ENCODE measurements around the gene CRYBB1. TPM values are rescaled to one million over a fixed set of nuclear protein-coding genes. Genes with fewer than 3 reads are reported as not detected.

CRYBB1 gene
- polyA plus RNA-seq, 1 of the 3 experiments (the other 2 are of a cell fraction), result 0.05 TPM

DNA sequence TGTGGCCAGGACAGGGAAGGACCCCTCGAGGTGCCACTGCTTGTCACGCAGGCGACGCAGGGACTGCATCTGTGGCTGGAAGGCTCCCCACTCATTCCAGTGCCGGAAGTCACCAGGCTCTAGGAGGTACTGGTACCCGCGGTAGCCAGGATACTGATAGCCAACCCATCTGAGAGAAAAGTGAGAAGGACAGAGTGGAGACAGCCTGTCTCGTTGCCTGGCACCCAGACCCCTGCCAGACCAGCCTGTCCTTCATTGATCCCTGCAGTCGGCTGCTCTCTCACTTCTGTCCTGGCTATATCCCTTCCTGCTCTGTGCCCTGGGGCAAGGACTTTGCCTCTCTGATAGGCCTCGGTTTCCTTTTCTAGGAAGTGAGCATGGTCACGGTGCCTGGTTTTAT lies 18.3 kb downstream of the CRYBB1 start:
- peak overlapping the region in 1 of 2 experiments; percentile 45; a peak in 1 of 4 replicates for H3K27ac ChIP-seq (ENCODE audit: low read depth in 2 of 2, low read length in 1 of 2)
- no peak overlapping the region for H3K9ac ChIP-seq
- ChIA-PET POLR2A (no interaction called here), CTCF (no interaction called here)
- no peak overlapping the region for H3K4me2 ChIP-seq
- TF ChIP-seq YY1 (IDR thresholded peaks at IDR 0.05; ENCODE audit: low read depth) (no peak), MEF2A (IDR thresholded peaks at IDR 0.05; ENCODE audit: borderline replicate concordance, low read depth) (no peak), FOSL2 (IDR thresholded peaks at IDR 0.05; ENCODE audit: borderline replicate concordance, low read depth) (no peak), RAD21 (IDR thresholded peaks at IDR 0.05; ENCODE audit: low read length) (no peak), GABPA (IDR thresholded peaks at IDR 0.05; ENCODE audit: low read depth) (no peak), RXRA (IDR thresholded peaks at IDR 0.05; ENCODE audit: borderline replicate concordance, low read depth) (no peak), TEAD4 (IDR thresholded peaks at IDR 0.05; ENCODE audit: borderline replicate concordance, insufficient read depth) (no peak), POLR2AphosphoS5 (IDR thresholded peaks at IDR 0.05; ENCODE audit: low read depth, low read length) (no peak)
- TF ChIP-seq, protein P1, sequence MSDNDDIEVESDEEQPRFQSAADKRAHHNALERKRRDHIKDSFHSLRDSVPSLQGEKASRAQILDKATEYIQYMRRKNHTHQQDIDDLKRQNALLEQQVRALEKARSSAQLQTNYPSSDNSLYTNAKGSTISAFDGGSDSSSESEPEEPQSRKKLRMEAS (IDR thresholded peaks at IDR 0.05; ENCODE audit: low read depth), result no peak
- TF ChIP-seq, protein P2, sequence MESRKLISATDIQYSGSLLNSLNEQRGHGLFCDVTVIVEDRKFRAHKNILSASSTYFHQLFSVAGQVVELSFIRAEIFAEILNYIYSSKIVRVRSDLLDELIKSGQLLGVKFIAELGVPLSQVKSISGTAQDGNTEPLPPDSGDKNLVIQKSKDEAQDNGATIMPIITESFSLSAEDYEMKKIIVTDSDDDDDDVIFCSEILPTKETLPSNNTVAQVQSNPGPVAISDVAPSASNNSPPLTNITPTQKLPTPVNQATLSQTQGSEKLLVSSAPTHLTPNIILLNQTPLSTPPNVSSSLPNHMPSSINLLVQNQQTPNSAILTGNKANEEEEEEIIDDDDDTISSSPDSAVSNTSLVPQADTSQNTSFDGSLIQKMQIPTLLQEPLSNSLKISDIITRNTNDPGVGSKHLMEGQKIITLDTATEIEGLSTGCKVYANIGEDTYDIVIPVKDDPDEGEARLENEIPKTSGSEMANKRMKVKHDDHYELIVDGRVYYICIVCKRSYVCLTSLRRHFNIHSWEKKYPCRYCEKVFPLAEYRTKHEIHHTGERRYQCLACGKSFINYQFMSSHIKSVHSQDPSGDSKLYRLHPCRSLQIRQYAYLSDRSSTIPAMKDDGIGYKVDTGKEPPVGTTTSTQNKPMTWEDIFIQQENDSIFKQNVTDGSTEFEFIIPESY (IDR thresholded peaks at IDR 0.05; ENCODE audit: borderline replicate concordance, low read depth), result no peak
- WGBS (ENCODE audit: low lambda C conversion rate), result 51% methylated on average over 9 of the region's 11 CpGs
- no peaks in the 10 kb centered on the region for H3K79me2 ChIP-seq (ENCODE audit: insufficient read depth)
- no peaks in the 10 kb centered on the region for H4K20me1 ChIP-seq (ENCODE audit: insufficient read depth)
- peaks cover 0 to 5% of the 10 kb centered on the region in 2 experiments; a peak in 1 of 4 replicates for H3K4me1 ChIP-seq (ENCODE audit: control insufficient read depth in 1 of 2, insufficient read depth in 2 of 2, low read depth in 1 of 2, low read length in 1 of 2)
- no peaks in the 10 kb centered on the region for H3K36me3 ChIP-seq (replicated peaks in 1 of 2; ENCODE audit: control insufficient read depth in 1 of 2, insufficient read depth in 2 of 2, low read length in 1 of 2)
- no peaks in the 10 kb centered on the region for H3F3A ChIP-seq (replicated peaks; ENCODE audit: insufficient read depth)
- no peak overlapping the region for H2AFZ ChIP-seq (ENCODE audit: low read depth)
- peak; percentile 72 for DNase-seq
- H3K27me3 ChIP-seq (ENCODE audit: insufficient read depth), result 0 out of 2 replicates have a peak, but pooled peaks cover 4% of the 10 kb centered on the region
- no peak overlapping the region for H3K4me3 ChIP-seq (ENCODE audit: low read depth in 2 of 2, low read length in 1 of 2)
- no peaks in the 10 kb centered on the region for H3K9me3 ChIP-seq
- H3K9me2 ChIP-seq, result no peaks in the 10 kb centered on the region

DNA sequence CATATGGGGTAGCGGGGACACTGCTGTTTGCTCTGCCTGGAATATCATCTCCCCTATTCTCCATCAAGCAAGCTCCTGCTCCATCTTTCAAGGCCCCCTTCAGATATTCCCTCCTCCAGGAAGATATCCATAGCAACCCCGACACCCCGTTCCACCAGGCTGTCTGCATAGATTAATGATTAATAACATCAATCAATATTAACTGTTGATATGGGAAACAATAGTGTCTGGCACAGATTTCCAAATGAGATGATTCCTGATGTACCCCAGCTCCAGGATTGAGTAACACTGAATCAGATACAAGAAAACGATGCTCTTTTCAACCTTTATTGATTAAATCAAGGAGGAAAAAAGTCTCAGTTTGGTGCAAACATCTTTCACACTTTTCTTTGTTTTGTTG lies 20.3 kb downstream of the CRYBB1 start:
- no peaks in the 10 kb centered on the region for H3K9me3 ChIP-seq
- DNase-seq, result no peak
- ChIA-PET POLR2A (no interaction called here), CTCF (no interaction called here)
- no peaks in the 10 kb centered on the region for H3F3A ChIP-seq (replicated peaks; ENCODE audit: insufficient read depth)
- TF ChIP-seq RXRA (IDR thresholded peaks at IDR 0.05; ENCODE audit: borderline replicate concordance, low read depth) (no peak), FOXM1 (IDR thresholded peaks at IDR 0.05; ENCODE audit: low read depth) (no peak), JUND (IDR thresholded peaks at IDR 0.05) (no peak), RFX5 (IDR thresholded peaks at IDR 0.05; ENCODE audit: low read length) (no peak), NFIC (IDR thresholded peaks at IDR 0.05; ENCODE audit: borderline replicate concordance) (no peak), FOSL2 (IDR thresholded peaks at IDR 0.05; ENCODE audit: borderline replicate concordance, low read depth) (no peak), RCOR1 (IDR thresholded peaks at IDR 0.05; ENCODE audit: low read length) (no peak), FOXJ3 (CRISPR knock-in tag; IDR thresholded peaks at IDR 0.05) (no peak)
- TF ChIP-seq, protein P3, sequence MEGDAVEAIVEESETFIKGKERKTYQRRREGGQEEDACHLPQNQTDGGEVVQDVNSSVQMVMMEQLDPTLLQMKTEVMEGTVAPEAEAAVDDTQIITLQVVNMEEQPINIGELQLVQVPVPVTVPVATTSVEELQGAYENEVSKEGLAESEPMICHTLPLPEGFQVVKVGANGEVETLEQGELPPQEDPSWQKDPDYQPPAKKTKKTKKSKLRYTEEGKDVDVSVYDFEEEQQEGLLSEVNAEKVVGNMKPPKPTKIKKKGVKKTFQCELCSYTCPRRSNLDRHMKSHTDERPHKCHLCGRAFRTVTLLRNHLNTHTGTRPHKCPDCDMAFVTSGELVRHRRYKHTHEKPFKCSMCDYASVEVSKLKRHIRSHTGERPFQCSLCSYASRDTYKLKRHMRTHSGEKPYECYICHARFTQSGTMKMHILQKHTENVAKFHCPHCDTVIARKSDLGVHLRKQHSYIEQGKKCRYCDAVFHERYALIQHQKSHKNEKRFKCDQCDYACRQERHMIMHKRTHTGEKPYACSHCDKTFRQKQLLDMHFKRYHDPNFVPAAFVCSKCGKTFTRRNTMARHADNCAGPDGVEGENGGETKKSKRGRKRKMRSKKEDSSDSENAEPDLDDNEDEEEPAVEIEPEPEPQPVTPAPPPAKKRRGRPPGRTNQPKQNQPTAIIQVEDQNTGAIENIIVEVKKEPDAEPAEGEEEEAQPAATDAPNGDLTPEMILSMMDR (IDR thresholded peaks at IDR 0.05), result no peak
- TF ChIP-seq, protein P4, sequence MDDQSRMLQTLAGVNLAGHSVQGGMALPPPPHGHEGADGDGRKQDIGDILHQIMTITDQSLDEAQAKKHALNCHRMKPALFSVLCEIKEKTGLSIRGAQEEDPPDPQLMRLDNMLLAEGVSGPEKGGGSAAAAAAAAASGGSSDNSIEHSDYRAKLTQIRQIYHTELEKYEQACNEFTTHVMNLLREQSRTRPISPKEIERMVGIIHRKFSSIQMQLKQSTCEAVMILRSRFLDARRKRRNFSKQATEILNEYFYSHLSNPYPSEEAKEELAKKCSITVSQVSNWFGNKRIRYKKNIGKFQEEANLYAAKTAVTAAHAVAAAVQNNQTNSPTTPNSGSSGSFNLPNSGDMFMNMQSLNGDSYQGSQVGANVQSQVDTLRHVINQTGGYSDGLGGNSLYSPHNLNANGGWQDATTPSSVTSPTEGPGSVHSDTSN (IDR thresholded peaks at IDR 0.05), result no peak
- H3K9me2 ChIP-seq, result no peaks in the 10 kb centered on the region
- WGBS (ENCODE audit: low lambda C conversion rate), result 81% methylated on average over 4 of the region's 4 CpGs
- no peak overlapping the region for H3K4me2 ChIP-seq
- H4K20me1 ChIP-seq (ENCODE audit: insufficient read depth), result no peaks in the 10 kb centered on the region
- H3K4me3 ChIP-seq (ENCODE audit: low read depth in 2 of 2, low read length in 1 of 2), result no peak overlapping the region
- no peaks in the 10 kb centered on the region for H3K79me2 ChIP-seq (ENCODE audit: insufficient read depth)
- no peak overlapping the region for H2AFZ ChIP-seq (ENCODE audit: low read depth)
- H3K4me1 ChIP-seq (ENCODE audit: control insufficient read depth in 1 of 2, insufficient read depth in 2 of 2, low read depth in 1 of 2, low read length in 1 of 2), result peaks cover 0 to 5% of the 10 kb centered on the region in 2 experiments; a peak in 1 of 4 replicates
- H3K9ac ChIP-seq, result no peak overlapping the region
- no peak overlapping the region for H3K27ac ChIP-seq (ENCODE audit: low read depth in 2 of 2, low read length in 1 of 2)
- H3K36me3 ChIP-seq (replicated peaks in 1 of 2; ENCODE audit: control insufficient read depth in 1 of 2, insufficient read depth in 2 of 2, low read length in 1 of 2), result no peaks in the 10 kb centered on the region
- H3K27me3 ChIP-seq (ENCODE audit: insufficient read depth), result 0 out of 2 replicates have a peak, but pooled peaks cover 4% of the 10 kb centered on the region
